ENCODE data around the gene BTNL3.

Gene BTNL3

GRCh38 chr5:181040631-181040945 lies 51.9 kb downstream of the BTNL3 start:
- no peak overlapping the region for H3K27ac ChIP-seq
- TF ChIP-seq ZFX (IDR thresholded peaks at IDR 0.05; ENCODE audit: borderline replicate concordance) = no peak
- TF ChIP-seq CTCF (IDR thresholded peaks at IDR 0.05) = no peak

- TF ChIP-seq CTCF (IDR thresholded peaks at IDR 0.05) (no peak), ZFX (IDR thresholded peaks at IDR 0.05; ENCODE audit: borderline replicate concordance) (no peak)
- no peak overlapping the region for H3K27ac ChIP-seq
Observed at GRCh38 chr5:181041043-181041442, 52.4 kb downstream of the BTNL3 start.

- TF ChIP-seq CTCF (IDR thresholded peaks at IDR 0.05) (no peak), ZFX (IDR thresholded peaks at IDR 0.05; ENCODE audit: borderline replicate concordance) (no peak)
- no peak overlapping the region for H3K27ac ChIP-seq
Observed at GRCh38 chr5:181042036-181042713, 53.5 kb downstream of the BTNL3 start.

GRCh38 chr5:181042722-181043121 lies 54.1 kb downstream of the BTNL3 start:
- TF ChIP-seq ZFX (IDR thresholded peaks at IDR 0.05; ENCODE audit: borderline replicate concordance) (no peak), CTCF (IDR thresholded peaks at IDR 0.05) (no peak)
- H3K27ac ChIP-seq = no peak overlapping the region

- H3K27ac ChIP-seq = no peak overlapping the region
- no peak for TF ChIP-seq ZFX (IDR thresholded peaks at IDR 0.05; ENCODE audit: borderline replicate concordance)
- TF ChIP-seq CTCF (IDR thresholded peaks at IDR 0.05) = no peak
Observed at GRCh38 chr5:181043285-181044092, 54.8 kb downstream of the BTNL3 start.

GRCh38 chr5:181044093-181044599 lies 55.5 kb downstream of the BTNL3 start:
- TF ChIP-seq CTCF (IDR thresholded peaks at IDR 0.05) = no peak
- no peak for TF ChIP-seq ZFX (IDR thresholded peaks at IDR 0.05; ENCODE audit: borderline replicate concordance)
- H3K27ac ChIP-seq = no peak overlapping the region
